ENCODE data around the gene PTPRD. TPM values are rescaled to one million over a fixed set of nuclear protein-coding genes. Genes with fewer than 3 reads are reported as not detected.

Gene PTPRD
- total RNA-seq, 1 experiment from 2014 or later, result 32.5 TPM

DNA sequence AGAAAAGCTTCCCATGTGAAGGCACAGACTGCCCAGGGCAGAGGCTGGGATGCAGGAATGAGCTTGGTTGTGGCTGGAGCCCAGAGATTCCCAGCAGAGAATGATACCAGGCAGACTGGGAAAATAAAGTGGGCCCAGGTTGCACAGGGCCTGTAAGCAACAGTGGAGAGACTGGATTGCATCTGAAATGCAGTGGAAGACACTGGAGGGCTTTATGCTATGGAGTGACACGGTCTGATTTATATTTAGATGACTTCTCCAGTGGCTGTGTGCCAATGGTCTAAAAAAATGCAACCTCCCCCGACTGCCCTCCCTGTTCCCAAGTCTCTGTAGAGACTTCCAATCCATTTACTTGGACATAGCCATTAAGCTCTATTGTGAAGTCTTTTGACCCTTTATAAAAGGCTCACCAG is 1862.2 kb downstream of the PTPRD start:
- Histone ChIP-seq H2BK12ac (ENCODE audit: insufficient read length, low read depth, low read length) (no peak overlapping the region), H3K79me1 (ENCODE audit: insufficient read depth, low read depth, low read length, poor library complexity, severe bottlenecking) (no peaks in the 10 kb centered on the region), H2BK120ac (ENCODE audit: low read depth, low read length, poor library complexity, severe bottlenecking) (no peak overlapping the region), H3K27me3 (ENCODE audit: insufficient read depth, low read length) (no peaks in the 10 kb centered on the region), H3T11ph (ENCODE audit: low read length) (no peak overlapping the region), H3K9me3 (ENCODE audit: control insufficient read depth, low read depth, low read length) (no peaks in the 10 kb centered on the region), H3K27ac (ENCODE audit: insufficient read length, low read depth, low read length) (no peak overlapping the region), H4K20me1 (ENCODE audit: control insufficient read depth, insufficient read depth, insufficient read length) (no peaks in the 10 kb centered on the region), H4K8ac (replicated peaks; ENCODE audit: insufficient read length, low read depth, low read length) (no peak overlapping the region), H3K4me2 (ENCODE audit: insufficient read depth, insufficient read length, low read length) (no peak overlapping the region), H3K23ac (ENCODE audit: insufficient read length, low read depth, low read length) (no peak overlapping the region), H2BK15ac (ENCODE audit: low read depth, low read length) (no peak overlapping the region), H3K23me2 (ENCODE audit: insufficient read length, low read depth, low read length, poor library complexity, severe bottlenecking) (no peaks in the 10 kb centered on the region), H2AK5ac (ENCODE audit: insufficient read length, low read length) (no peak overlapping the region), H3K56ac (ENCODE audit: insufficient read length, low read depth, low read length) (no peak overlapping the region), H3K79me2 (ENCODE audit: insufficient read depth, low read length) (no peaks in the 10 kb centered on the region), H2BK20ac (ENCODE audit: low read depth, low read length, poor library complexity, severe bottlenecking) (no peak overlapping the region), H4K5ac (ENCODE audit: insufficient read length, low read depth, low read length) (no peak overlapping the region), H3K14ac (ENCODE audit: insufficient read depth, low read length) (no peak overlapping the region), H2AFZ (ENCODE audit: low read length) (no peak overlapping the region), H3K18ac (ENCODE audit: insufficient read length, low read depth, low read length) (no peak overlapping the region), H2BK5ac (ENCODE audit: insufficient read length, low read length) (no peak overlapping the region), H3K4me1 (ENCODE audit: insufficient read depth, low read length) (0 out of 2 replicates have a peak, but pooled peaks cover 4% of the 10 kb centered on the region), H4K91ac (ENCODE audit: insufficient read length, low read depth, low read length) (no peak overlapping the region), H3K4ac (ENCODE audit: low read depth, low read length) (no peak overlapping the region), H3K9ac (ENCODE audit: extremely low read depth, insufficient read length, low read length) (no peak overlapping the region)
- Mint-ChIP-seq H3K27me3 (ENCODE audit: low read depth) (no peaks in the 10 kb centered on the region), H3K9me3 (peaks cover 0 to 2% of the 10 kb centered on the region in 2 experiments; a peak in 3 of 5 replicates), H3K4me3 (no peak overlapping the region; a peak in 1 of 5 replicates), H3K36me3 (ENCODE audit: insufficient read depth in 1 of 3, low read depth in 3 of 3) (peaks cover 0 to 4% (median 4%) of the 10 kb centered on the region in 3 experiments; a peak in 3 of 7 replicates), H3K4me1 (peaks cover 33 to 40% of the 10 kb centered on the region in 2 experiments), H3K27ac (peak overlapping the region; percentile 61 to 98 (median 90))
- DNase-seq, result no peak
- no CpG with 5 or more reads among the region's 2 CpGs for WGBS (ENCODE audit: extremely low coverage, insufficient read length, low lambda C conversion rate)
- TF ChIP-seq, protein P1, sequence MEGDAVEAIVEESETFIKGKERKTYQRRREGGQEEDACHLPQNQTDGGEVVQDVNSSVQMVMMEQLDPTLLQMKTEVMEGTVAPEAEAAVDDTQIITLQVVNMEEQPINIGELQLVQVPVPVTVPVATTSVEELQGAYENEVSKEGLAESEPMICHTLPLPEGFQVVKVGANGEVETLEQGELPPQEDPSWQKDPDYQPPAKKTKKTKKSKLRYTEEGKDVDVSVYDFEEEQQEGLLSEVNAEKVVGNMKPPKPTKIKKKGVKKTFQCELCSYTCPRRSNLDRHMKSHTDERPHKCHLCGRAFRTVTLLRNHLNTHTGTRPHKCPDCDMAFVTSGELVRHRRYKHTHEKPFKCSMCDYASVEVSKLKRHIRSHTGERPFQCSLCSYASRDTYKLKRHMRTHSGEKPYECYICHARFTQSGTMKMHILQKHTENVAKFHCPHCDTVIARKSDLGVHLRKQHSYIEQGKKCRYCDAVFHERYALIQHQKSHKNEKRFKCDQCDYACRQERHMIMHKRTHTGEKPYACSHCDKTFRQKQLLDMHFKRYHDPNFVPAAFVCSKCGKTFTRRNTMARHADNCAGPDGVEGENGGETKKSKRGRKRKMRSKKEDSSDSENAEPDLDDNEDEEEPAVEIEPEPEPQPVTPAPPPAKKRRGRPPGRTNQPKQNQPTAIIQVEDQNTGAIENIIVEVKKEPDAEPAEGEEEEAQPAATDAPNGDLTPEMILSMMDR (conservative IDR thresholded peaks at IDR 0.05), result no peak

Data from H9 (cell line).